Renal cortex interstitium (tissue), 11 donors: ENCODE results near the gene DDOST. TPM values are rescaled to one million over a fixed set of nuclear protein-coding genes. Genes with fewer than 3 reads are reported as not detected.
"Not testable (repeated sequence)": the region's sequence is repeated elsewhere in the genome, so short reads cannot be mapped to it uniquely, and the experiment has no call there.

Experiments used
- DNase-seq, 11 donors: peaks; one replicate each; pipeline ENCODE4 v3.0.0-alpha.2; 2013; ENCODE audit warnings: low read depth in 9 of 11, low spot score in 4 of 11; ENCODE audit errors: extremely low read depth in 1 of 11
- polyA plus RNA-seq, 3 donors: library from polyadenylated mRNA; unstranded; fragments of 120-200 nt; gene quantifications; one replicate each; pipeline ENCODE4 v1.2.1, GENCODE V29; 2013; ENCODE audit not compliant: insufficient read length in 3 of 3

DDOST gene
- polyA plus RNA-seq, 3 donors, result 213 to 238 (median 218) TPM

GRCh38 chr1:20698195-20698910, 37.2 kb upstream of the DDOST start:
- no peak for DNase-seq

GRCh38 chr1:20697563-20697962, 36.4 kb upstream of the DDOST start:
- no peak for DNase-seq

- peak; percentile 65 to 89 (median 82) for DNase-seq
Observed at GRCh38 chr1:20696397-20697333, 35.5 kb upstream of the DDOST start.

- no peak for DNase-seq
Observed at GRCh38 chr1:20695515-20695914, 34.3 kb upstream of the DDOST start.

GRCh38 chr1:20693623-20694022, 32.5 kb upstream of the DDOST start:
- DNase-seq, result no peak

GRCh38 chr1:20691872-20692271, 30.7 kb upstream of the DDOST start:
- DNase-seq, result no peak

- no peak for DNase-seq
Observed at GRCh38 chr1:20689645-20690056, 28.5 kb upstream of the DDOST start.

- no peak for DNase-seq
Observed at GRCh38 chr1:20686883-20687725, 25.9 kb upstream of the DDOST start.

GRCh38 chr1:20685741-20686140, 24.6 kb upstream of the DDOST start:
- DNase-seq, result no peak

GRCh38 chr1:20685099-20685662, 24.0 kb upstream of the DDOST start:
- DNase-seq, result no peak

GRCh38 chr1:20684651-20685050, 23.5 kb upstream of the DDOST start:
- no peak for DNase-seq

GRCh38 chr1:20684050-20684620, 23.0 kb upstream of the DDOST start:
- no peak for DNase-seq

- DNase-seq, result no peak
Observed at GRCh38 chr1:20683614-20684013, 22.4 kb upstream of the DDOST start.

- no peak for DNase-seq
Observed at GRCh38 chr1:20682571-20683236, 21.5 kb upstream of the DDOST start.

GRCh38 chr1:20681999-20682398, 20.8 kb upstream of the DDOST start:
- DNase-seq, result no peak

GRCh38 chr1:20680269-20680668, 19.1 kb upstream of the DDOST start:
- DNase-seq, result no peak

GRCh38 chr1:20678599-20678998, 17.4 kb upstream of the DDOST start:
- no peak for DNase-seq

- DNase-seq, result not testable (repeated sequence)
Observed at GRCh38 chr1:20673626-20674025, 12.5 kb upstream of the DDOST start.
